Mesothelial cell of epicardium (in vitro differentiated cells): ENCODE results near the gene ALG2. TPM values are rescaled to one million over a fixed set of nuclear protein-coding genes. Genes with fewer than 3 reads are reported as not detected.

Experiments
- DNase-seq, 2 experiments: peaks; one replicate each; pipeline ENCODE4 v3.0.0; 2021; ENCODE audit warnings: low spot score in 2 of 2; ENCODE audit not compliant: unreplicated experiment in 2 of 2
- H3K27ac Mint-ChIP-seq: 2 replicates; pipeline ENCODE4 v1.8.0; 2021; ENCODE audit warnings: mixed read lengths
- H3K27me3 Mint-ChIP-seq: 2 replicates; pipeline ENCODE4 v1.8.0; 2021; ENCODE audit warnings: low read depth, mixed read lengths
- H3K36me3 Mint-ChIP-seq: 2 replicates; pipeline ENCODE4 v1.8.0; 2021; ENCODE audit warnings: mixed read lengths
- H3K4me1 Mint-ChIP-seq: 2 replicates; pipeline ENCODE4 v1.8.0; 2021; ENCODE audit warnings: mixed read lengths
- H3K4me3 Mint-ChIP-seq: 2 replicates; pipeline ENCODE4 v1.8.0; 2021; ENCODE audit warnings: mild to moderate bottlenecking, moderate library complexity, mixed read lengths
- H3K9me3 Mint-ChIP-seq: 2 replicates; pipeline ENCODE4 v1.8.0; 2021; ENCODE audit warnings: mixed read lengths
- CTCF ChIP-seq: fragments of 200-600 bp; sonication (generic); IDR thresholded peaks from one replicate; pipeline ENCODE4 v1.5.0; 2021; ENCODE audit warnings: antibody characterized with exemption; ENCODE audit not compliant: unreplicated experiment
- total RNA-seq: library from RNA; stranded (reverse); gene quantifications from 3 replicates; pipeline ENCODE4 v1.2.1, GENCODE V29; 2021

Gene ALG2
- total RNA-seq, 1 donor from 2014 or later: 29.6 TPM

DNA sequence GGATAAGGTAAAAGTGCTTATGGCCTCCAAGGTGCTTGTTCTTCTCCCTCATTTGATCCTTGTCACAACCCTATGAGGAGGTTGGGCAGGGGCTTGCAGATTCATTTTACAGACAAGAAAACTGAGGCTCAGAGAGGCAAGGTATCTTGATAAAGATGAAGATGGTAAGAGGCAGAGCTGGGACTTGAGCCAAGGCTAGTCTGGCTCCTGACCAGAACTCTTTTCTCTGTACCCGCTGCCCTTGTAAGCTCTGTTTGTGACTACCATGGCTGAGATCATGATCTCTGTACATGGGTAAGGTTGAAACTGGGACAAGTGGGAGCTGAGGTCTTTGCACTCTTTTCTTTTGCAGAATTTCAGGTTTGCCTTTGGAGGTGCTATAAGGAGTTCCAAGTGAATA lies 33.9 kb upstream of the ALG2 start:
- H3K4me3 Mint-ChIP-seq: no peak overlapping the region
- H3K36me3 Mint-ChIP-seq: no peaks in the 10 kb centered on the region
- TF ChIP-seq CTCF: no peak
- H3K9me3 Mint-ChIP-seq: no peaks in the 10 kb centered on the region
- H3K27ac Mint-ChIP-seq: no peak overlapping the region
- no peak for DNase-seq
- peaks cover 9% of the 10 kb centered on the region for H3K4me1 Mint-ChIP-seq
- no peaks in the 10 kb centered on the region for H3K27me3 Mint-ChIP-seq

DNA sequence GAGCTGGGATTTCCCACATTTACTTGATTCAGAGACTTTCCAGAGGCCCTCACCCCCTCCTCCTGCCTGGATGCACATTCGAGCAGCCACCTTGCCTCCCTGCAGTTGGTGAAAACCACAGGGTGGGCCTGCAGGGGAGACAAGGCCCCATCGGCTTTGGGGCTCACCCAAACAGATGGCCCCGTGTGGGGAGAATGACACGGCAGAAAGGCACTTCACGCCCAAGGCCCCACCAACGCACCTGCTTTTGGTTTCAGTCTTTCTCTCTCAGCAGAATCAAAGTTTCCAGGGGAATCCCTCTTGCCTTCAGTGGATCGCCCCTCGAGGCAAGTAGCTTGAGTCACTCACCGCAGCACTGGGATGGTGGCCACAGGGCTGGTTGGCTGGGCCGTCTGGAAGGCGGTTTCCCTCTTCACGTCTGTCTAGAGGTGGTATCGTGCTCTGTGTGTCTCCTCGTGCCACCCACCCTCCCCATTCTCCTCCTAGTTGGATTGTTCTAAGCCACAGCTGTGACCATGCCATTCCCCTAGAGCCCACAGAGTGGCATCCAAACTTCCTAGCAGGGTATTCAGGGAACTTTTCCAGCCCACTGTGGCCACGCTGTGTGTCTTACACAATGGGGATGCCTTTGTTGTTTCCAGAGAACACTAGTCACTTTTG lies 32.2 kb upstream of the ALG2 start:
- Mint-ChIP-seq H3K9me3 (no peaks in the 10 kb centered on the region), H3K27ac (no peak overlapping the region), H3K4me1 (no peaks in the 10 kb centered on the region), H3K27me3 (no peaks in the 10 kb centered on the region), H3K4me3 (no peak overlapping the region), H3K36me3 (no peaks in the 10 kb centered on the region)
- no peak for DNase-seq
- TF ChIP-seq CTCF: no peak

- no peaks in the 10 kb centered on the region for H3K27me3 Mint-ChIP-seq
- H3K9me3 Mint-ChIP-seq: no peaks in the 10 kb centered on the region
- no peaks in the 10 kb centered on the region for H3K4me1 Mint-ChIP-seq
- no peak overlapping the region for H3K27ac Mint-ChIP-seq
- H3K4me3 Mint-ChIP-seq: no peak overlapping the region
- TF ChIP-seq CTCF: no peak
- H3K36me3 Mint-ChIP-seq: no peaks in the 10 kb centered on the region
- DNase-seq: no peak
These were observed 31.4 kb upstream of the ALG2 start for GRCh38 chr9:99253134-99253533.

- H3K9me3 Mint-ChIP-seq: peaks cover 3% of the 10 kb centered on the region
- no peak overlapping the region for H3K27ac Mint-ChIP-seq
- H3K27me3 Mint-ChIP-seq: no peaks in the 10 kb centered on the region
- H3K4me3 Mint-ChIP-seq: no peak overlapping the region
- DNase-seq: no peak
- H3K4me1 Mint-ChIP-seq: no peaks in the 10 kb centered on the region
- no peaks in the 10 kb centered on the region for H3K36me3 Mint-ChIP-seq
- no peak for TF ChIP-seq CTCF
These were observed 29.4 kb upstream of the ALG2 start for GRCh38 chr9:99251157-99251556.

GRCh38 chr9:99249619-99250018 lies 27.9 kb upstream of the ALG2 start:
- Mint-ChIP-seq H3K36me3 (no peaks in the 10 kb centered on the region), H3K27me3 (no peaks in the 10 kb centered on the region), H3K4me3 (no peak overlapping the region), H3K4me1 (no peaks in the 10 kb centered on the region), H3K9me3 (peaks cover 3% of the 10 kb centered on the region), H3K27ac (no peak overlapping the region)
- DNase-seq: no peak
- TF ChIP-seq CTCF: no peak
